HG03095 (cell line): ENCODE data around the gene UBAP1.
"Not testable (repeated sequence)": the region's sequence is repeated elsewhere in the genome, so short reads cannot be mapped to it uniquely, and the experiment has no call there.

Experiments
- ATAC-seq: cut with Tn5 transposase; IDR thresholded peaks from one replicate; pipeline ENCODE4 v1.9.1; 2021; ENCODE audit warnings: moderate library complexity; ENCODE audit not compliant: unreplicated experiment

The UBAP1 gene

GRCh38 chr9:34256987-34257585 lies 78.2 kb downstream of the UBAP1 start:
- ATAC-seq, result no peak

DNA sequence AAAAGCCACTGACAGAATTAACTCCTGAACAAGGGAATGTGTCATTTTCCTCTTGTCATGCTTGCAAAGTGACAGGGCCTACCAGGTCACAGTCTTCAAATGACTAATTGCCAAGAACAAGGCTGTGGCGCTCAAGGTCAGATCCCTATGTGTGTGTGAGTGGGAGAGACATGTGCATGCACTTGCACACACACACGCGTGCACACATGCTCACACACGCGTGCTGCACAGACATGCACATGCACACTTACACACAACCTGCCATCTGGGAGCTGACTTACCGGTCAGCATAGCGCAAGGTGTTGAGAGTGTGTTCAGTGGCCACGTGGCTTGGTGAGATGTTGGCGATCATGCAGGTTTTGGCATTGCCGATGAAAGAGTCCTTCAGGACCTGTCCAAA lies 80.5 kb downstream of the UBAP1 start:
- ATAC-seq, result no peak

- ATAC-seq, result no peak
Measured at GRCh38 chr9:34262971-34263370, 84.1 kb downstream of the UBAP1 start.

GRCh38 chr9:34267660-34268059 lies 88.8 kb downstream of the UBAP1 start:
- ATAC-seq, result no peak

DNA sequence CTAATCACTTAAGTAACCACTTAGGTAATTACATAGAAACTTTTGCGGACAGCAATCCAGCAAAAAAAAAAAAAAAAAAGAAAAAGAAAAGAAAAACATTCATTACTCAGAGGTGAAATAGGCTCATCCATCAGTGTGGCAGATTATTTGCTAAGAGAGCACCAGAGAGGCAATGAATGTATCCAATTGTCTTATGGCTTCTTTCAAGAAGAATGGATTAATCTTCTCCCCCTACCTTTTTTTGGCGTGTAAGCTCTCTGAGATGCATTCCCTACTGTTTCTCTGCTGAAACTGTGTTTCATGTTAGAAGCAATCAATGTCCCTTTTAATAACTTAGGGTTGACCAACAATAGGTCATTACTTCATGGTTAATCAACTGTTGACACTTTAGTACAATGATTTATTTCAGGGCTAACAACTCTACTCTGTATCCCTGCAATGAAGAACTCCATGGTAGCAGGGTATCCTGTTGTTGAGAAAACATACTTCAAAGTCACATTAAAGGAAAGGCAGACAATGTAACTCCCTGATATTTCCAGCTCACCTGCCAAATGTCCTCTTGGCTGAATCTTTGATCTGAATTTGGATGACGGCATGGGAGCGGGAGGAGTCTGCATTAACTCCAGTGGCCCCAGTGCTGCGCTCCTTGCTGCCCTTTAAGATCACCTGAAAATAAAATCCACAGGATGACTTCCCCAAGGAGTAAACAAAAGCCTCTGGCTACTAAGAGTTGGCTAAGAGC lies 92.6 kb downstream of the UBAP1 start:
- no peak for ATAC-seq

DNA sequence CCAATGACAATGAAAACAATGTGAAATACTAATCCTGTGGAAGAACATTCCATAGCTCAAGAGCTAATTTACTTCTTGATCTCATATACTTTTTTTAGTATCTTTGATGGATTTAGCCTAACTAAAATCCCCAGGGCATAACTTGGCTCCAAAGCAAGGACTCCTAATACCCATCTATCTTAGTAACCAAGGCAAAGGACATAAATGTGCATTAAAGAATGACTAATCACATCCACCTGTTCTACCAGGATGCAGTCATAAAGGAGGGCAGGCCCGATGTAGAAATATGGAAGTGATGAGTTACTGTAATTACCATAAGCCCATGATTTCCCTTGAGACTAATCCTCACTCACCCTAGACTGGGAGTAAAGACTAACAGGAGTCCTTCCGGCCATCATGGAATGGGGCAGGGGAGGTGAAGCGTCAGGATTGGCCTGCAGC lies 93.3 kb downstream of the UBAP1 start:
- ATAC-seq, result no peak

DNA sequence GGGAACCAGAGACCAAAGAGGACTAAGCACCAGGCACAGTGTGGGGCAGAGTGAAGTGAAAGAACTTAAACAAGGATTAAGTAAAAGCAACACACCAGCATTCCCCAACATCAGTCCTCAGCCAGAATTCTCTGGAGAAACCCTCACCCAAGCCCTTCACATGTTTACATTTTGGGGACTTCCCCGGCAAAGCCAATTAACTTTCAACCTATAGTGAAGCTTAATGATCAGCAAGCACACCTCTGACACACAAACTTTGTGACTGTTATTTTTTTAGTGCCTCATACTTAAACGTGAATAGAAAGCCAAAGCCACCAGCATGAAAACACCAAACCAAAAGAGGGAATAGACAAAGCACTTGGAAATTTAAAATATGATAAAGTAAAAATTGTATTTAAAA lies 94.7 kb downstream of the UBAP1 start:
- not testable (repeated sequence) for ATAC-seq

- no peak for ATAC-seq
Measured at GRCh38 chr9:34275811-34276210, 97.0 kb downstream of the UBAP1 start.

DNA sequence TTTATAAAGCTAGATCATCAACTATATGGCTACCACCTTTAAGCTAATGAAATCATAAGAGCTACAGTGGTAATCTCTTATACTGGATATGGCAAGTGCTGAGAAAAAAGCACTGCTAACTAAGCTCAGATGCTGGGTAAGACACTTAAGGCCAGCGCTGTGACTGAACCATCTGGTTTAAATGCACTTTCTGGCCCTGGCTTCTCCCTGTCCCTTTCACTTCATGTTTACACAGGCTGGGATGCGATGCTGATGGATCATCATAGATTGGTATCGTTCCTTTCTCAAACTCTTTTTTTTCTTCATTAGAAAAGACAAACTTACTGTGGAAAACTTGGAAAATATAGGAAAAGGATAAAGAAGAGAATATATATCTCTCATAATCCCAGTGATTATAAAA lies 97.9 kb downstream of the UBAP1 start:
- ATAC-seq, result no peak

GRCh38 chr9:34279411-34279810 lies 100.6 kb downstream of the UBAP1 start:
- no peak for ATAC-seq

GRCh38 chr9:34282096-34282495 lies 103.3 kb downstream of the UBAP1 start:
- no peak for ATAC-seq

- ATAC-seq, result no peak
Measured at GRCh38 chr9:34289159-34289558, 110.3 kb downstream of the UBAP1 start.

DNA sequence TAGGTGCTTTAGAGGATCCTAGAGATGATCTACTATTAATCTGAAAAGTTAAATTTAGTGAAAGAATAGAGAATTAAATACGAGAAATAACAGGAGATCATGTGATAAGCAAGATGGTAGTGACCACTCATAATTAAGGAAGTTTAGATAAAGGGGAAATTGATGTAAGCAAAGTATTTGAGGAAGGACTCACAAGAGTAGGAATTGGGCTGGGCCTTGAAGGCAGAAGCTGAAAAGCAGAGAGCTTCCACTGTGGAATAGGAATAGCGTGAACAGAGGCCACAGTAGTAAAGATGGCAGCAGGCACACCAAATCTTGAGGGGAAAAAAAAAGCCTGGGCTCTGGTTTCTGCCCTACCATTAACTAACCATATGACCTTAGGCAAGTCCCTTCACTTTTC lies 112.2 kb downstream of the UBAP1 start:
- no peak for ATAC-seq

GRCh38 chr9:34291423-34291822 lies 112.6 kb downstream of the UBAP1 start:
- ATAC-seq, result no peak

- no peak for ATAC-seq
Measured at GRCh38 chr9:34292552-34292951, 113.7 kb downstream of the UBAP1 start.

GRCh38 chr9:34301064-34301463 lies 122.2 kb downstream of the UBAP1 start:
- not testable (repeated sequence) for ATAC-seq
